Ecto neural progenitor cell (in vitro differentiated cells): Measurements from ENCODE around the gene TCERG1L.
A peak's percentile ranks its signal among the peaks of the same experiment; 100 is the strongest.

Experiments
- DNase-seq: peaks from one replicate; pipeline ENCODE4 v3.0.0-alpha.2; 2018; ENCODE audit warnings: low spot score

TCERG1L gene

DNA sequence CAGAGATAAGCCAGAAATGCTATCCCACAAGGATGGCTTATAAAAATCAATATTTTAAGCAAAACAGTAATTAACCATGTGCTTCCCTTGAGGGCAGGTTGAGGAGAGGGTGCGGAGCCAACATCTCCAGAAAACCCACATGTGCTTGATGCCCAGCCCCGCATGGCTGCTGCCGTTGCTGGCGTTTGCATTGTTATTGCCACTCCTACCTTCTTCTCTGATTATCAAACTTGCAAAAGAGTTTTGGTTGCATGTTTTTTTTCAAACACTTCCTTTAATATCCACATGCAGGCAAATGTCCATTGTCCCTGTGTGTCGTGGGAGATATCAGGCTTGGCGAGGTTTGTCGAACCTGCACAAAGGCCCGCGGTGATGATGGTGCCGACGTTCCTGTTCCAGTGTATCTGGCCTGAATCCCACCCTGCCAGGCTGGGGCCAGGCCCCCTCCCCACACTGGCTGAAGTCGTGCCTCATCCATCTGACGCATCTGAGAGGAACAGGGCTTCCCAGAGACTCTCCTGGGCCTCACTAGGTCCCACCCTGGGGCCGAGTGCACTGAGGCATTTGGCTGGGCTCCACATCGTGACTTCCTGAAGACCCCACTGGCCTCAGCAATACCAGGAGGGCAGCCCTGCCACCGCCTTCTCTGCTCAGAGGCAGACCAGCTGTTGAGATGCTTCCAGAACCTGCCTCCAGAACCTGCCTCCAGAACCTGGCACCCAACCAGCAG lies 40.9 kb downstream of the TCERG1L start:
- DNase-seq: no peak

- no peak for DNase-seq
Observed at GRCh38 chr10:131269776-131270460, 41.6 kb downstream of the TCERG1L start.

GRCh38 chr10:131267814-131268095 lies 43.8 kb downstream of the TCERG1L start:
- DNase-seq: peak; percentile 14

DNA sequence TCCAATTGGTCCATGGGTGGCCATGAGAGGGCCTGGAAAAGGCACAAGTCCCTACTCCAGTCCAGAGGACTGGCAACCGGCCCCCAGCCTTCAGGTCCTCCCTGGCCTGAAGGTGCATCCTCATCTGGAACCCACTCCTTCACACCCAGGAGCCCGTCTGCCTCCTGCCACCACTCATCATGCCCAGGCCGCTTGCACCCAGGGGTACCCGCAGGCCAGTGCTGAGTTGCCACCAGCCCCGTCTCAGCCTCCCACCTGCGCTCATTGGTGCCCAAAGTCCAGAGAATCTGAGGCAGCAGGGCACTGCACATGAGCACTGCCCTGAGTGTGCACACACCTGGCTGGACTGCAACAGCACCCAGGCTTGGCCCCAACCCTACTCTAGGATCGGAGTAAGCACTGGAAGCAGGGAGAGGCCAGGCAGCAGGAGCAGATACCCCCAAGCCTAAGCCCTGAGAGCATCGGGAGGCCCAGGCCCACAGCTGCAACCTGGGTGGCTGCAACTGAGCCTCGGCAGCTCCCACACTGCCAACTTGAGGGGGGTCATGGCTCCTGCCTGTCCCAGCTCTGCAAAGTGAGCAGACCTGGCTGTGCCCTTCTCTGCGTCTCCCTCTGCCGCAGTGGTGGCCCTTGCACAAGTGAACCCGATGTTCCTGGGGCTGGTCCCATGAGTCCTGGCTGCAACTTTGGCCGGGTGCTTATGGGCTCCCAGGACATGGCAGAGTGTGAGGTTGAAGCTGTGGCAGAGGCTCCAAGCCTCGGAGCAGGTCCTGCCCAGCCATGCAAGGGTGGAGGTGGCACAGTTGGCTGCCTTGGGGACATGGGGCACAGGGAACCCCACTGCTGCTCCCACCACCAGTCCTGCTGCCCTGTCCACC lies 44.3 kb downstream of the TCERG1L start:
- DNase-seq: peak; percentile 19

GRCh38 chr10:131264110-131264788 lies 47.3 kb downstream of the TCERG1L start:
- DNase-seq: no peak

DNA sequence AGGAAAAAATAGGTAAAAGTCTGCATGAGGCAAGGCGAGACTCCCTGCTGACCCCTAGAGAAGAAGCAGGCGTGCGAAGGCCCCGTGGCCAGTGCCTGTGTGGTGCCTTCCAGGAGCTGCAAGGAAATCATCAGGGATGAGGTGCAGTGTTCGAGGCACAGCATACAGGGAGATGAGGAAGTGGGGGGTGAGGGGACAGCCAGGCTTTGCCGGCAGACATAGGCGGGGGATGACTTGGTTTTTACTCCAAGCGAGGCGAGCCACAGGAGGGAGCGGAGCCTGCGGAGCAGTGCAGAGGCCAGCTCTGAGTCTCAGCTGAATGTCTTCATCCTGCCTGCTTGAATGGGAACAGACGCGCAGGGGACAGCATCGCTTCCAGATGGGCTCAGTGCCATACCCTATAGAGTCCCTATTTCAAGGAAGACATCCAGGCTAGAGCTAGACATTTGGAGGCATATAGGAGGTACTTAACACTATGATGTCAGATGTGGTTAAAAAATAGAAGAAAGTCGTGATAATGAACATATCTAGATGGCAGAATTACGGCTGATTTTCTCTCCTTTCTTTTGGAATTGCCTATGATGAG lies 49.5 kb downstream of the TCERG1L start:
- DNase-seq: no peak

DNA sequence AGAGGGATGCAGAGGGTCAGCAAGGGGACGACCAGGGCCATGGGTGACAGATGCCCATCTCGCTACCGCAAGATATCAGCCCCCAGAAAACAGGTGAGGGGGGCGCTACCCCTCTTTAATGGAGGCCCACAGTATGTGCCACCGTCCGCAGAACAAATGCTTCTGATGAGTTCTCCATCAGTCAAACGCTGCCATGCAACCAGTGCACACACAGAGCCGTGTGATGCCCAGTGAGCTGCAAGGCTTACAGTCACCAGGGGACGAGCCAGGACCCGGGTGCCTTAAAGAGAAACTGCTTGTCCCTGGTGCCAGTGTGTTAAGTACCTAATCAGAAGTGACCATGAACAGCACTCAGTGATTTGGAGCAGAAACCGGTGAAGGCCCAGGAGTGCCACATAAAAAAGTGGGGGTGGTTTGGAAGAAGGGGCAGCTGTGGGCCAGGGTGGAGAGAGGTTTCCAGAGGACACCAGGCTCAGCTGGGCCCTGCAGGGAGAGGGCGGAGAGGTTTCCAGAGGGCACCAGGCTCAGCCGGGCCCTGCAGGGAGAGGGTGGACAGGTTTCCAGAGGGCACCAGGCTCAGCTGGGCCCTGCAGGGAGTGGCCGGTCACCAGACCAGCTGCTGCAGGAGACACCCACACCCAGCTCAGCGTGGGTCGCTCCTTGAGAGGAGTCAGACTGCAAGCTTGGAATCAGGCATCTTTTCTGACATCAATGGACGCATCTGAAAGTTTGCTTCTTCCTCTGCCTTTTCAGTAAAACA lies 50.9 kb downstream of the TCERG1L start:
- no peak for DNase-seq

DNA sequence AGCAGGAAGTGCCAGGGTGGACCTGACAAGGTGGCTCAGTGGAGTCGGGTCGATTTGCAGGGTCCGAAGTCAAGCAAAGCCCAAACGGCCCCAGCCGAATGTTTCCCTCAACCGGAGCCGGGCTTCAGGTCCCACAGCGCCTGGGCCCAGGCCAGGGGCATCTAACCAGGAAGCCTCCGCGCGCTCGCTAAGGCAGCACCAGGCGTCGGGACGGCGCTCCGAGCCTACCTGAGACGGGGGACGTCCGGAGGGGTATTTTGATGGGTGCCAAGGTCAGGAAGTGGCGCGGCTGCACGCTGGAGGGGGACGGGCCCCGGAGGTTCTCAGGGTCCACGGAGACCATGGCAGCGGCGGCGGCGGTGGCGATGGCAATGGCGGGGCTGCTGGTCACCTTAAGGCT lies 51.5 kb downstream of the TCERG1L start:
- DNase-seq: no peak

GRCh38 chr10:131259535-131259934 lies 52.0 kb downstream of the TCERG1L start:
- no peak for DNase-seq

- no peak for DNase-seq
Observed at GRCh38 chr10:131258256-131258655, 53.3 kb downstream of the TCERG1L start.

- no peak for DNase-seq
Observed at GRCh38 chr10:131257027-131257426, 54.5 kb downstream of the TCERG1L start.

- no peak for DNase-seq
Observed at GRCh38 chr10:131254859-131255252, 56.7 kb downstream of the TCERG1L start.

GRCh38 chr10:131253931-131254858 lies 57.3 kb downstream of the TCERG1L start:
- no peak for DNase-seq

GRCh38 chr10:131252567-131253276 lies 58.8 kb downstream of the TCERG1L start:
- DNase-seq: no peak

- DNase-seq: no peak
Observed at GRCh38 chr10:131251146-131251541, 60.4 kb downstream of the TCERG1L start.

DNA sequence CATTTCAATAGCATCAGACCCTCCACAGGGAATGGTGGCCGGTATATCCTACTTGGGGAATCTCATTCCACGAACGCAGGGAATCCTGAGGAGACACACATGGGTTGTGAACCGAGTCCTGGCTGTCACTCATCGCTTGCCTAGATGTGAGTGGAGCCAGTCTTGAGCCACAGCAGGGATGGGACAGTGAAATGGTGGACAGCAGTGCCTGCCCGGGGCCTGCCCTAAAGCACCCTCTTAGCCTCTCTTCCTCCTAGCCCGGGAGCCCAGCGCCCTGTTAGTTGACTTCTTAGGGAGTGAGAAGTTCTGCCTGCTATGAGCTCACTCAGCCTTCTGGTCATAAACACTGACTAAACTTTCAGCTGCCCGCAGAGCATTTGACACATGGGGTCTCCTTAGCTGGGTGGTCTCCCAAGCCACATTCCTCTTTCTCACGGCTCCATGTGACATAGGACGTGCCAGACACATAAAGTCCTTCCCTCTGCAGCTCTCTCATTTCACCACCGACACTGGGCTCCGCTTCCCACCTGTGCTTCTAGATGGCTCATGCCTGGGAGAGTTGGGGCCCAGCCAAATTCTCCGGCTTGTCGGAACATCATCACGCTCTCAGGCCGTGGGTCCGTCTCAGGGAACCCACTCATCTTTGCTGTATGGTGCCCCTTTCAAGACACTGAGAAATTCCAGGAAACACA lies 60.9 kb downstream of the TCERG1L start:
- no peak for DNase-seq

GRCh38 chr10:131249955-131250344 lies 61.6 kb downstream of the TCERG1L start:
- no peak for DNase-seq

- no peak for DNase-seq
Observed at GRCh38 chr10:131249238-131249954, 62.1 kb downstream of the TCERG1L start.
